Stromal cell of bone marrow (primary cell): ENCODE results near the gene GPR27.

Experiments
- DNase-seq: peaks from one replicate; pipeline ENCODE4 v3.0.0-alpha.2; 2012; ENCODE audit warnings: low read depth

GPR27 gene

GRCh38 chr3:71733319-71733718 is 20.3 kb upstream of the GPR27 start:
- no peak for DNase-seq

DNA sequence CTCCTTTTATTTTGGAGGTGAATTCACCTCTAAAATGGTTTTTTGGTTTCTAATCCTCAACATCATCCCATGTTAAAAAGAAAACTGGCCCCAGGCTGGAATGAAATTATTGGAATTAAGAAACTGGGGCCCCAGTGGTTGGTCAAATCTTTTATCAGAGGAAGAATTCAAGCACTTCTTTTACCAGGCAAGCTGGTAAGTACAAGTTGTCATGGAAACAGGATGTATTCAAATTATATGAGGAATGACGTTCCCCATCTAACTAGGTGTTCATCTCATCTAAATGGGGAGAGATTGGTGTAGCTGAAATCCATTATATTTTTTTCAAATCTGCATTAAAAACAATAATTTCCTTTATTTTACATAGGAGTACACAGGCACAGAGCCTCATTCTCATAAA is 18.8 kb upstream of the GPR27 start:
- no peak for DNase-seq

- no peak for DNase-seq
Observed at GRCh38 chr3:71742621-71743020, 11.0 kb upstream of the GPR27 start.

GRCh38 chr3:71744738-71745137 is 8.9 kb upstream of the GPR27 start:
- no peak for DNase-seq

DNA sequence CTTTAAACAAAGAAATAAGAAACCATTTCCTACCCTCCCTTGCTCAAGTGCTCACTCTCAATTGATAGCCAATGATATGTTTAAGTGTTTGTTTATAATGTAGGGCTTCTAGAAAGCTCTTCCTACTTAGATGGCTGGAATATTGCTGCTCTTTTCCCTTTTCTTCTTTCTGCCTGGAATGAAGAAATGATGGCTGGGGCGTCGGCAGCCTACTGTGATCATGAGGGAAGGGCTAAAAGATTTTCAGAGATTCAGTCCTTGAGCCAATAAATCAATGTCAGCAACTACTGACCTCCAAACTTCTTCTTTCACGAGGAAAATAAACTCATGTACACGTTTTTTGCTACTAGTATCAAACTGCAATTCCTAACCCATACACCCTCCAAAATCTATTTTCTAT is 2.1 kb upstream of the GPR27 start:
- DNase-seq = no peak

GRCh38 chr3:71752831-71753700 is 589 bp upstream of the GPR27 start:
- no peak for DNase-seq

DNA sequence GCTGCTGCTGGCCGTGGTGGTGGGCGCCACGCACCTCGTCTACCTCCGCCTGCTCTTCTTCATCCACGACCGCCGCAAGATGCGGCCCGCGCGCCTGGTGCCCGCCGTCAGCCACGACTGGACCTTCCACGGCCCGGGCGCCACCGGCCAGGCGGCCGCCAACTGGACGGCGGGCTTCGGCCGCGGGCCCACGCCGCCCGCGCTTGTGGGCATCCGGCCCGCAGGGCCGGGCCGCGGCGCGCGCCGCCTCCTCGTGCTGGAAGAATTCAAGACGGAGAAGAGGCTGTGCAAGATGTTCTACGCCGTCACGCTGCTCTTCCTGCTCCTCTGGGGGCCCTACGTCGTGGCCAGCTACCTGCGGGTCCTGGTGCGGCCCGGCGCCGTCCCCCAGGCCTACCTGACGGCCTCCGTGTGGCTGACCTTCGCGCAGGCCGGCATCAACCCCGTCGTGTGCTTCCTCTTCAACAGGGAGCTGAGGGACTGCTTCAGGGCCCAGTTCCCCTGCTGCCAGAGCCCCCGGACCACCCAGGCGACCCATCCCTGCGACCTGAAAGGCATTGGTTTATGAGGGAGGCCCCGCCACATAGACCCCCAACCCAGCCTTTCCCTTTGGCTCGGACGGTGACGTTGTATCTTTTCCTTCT is 1.1 kb downstream of the GPR27 start:
- no peak for DNase-seq

DNA sequence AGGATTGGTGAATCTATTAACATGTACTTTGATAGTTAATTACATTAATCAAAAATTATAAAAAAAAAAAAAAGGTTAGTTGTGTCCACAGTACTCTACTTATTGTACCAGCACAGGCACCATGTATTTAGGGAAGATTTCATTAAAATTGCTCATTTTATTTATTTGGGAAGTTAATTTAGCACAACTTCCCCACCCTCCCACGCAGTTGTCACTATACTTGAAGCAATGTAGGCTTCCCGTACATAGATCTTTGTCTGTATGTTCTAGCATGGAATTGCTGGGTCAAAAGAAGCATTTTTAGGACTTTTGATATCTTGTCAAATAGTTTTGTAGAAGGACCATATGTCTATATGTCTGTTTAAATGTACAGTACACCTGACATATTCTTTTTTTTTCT is 4.4 kb downstream of the GPR27 start:
- no peak for DNase-seq

DNA sequence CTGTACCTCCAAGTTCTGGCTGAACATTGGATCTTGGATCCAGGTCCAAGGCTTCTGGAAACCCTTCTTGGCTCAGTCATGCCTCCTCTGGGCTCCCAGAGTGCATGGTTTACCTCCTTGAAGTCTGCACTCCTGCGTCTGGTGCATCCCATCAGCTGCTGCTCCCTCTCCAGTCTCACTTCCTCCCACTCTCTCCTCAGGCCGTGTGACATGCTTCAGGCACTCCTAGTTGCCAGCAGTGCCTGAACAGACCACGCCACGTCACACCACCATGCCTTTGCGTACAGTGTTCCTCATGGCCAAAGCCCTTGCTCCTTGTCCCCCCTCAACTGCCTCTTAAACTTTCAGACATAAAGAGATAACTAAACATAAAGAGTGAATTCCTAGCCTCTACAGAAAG is 5.7 kb downstream of the GPR27 start:
- DNase-seq = no peak

DNA sequence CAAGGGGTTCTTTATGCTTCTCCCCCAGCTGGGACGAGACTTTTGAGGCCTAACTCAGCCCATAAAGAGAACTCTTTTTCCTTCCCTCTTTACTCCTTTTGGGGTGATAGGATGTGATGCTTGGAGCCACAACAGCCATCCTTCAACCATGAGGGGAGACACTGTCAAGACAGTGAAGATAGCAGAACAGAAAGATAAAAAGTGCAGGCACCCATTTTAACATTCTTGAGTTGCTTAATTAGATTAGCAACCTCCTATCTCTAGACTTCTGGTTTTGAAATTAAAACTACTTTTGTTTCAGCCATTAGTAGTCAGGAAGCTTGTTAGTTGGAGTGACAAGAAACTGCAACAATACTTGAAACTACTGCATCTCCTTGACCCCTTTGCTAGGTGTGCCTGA is 6.5 kb downstream of the GPR27 start:
- DNase-seq = no peak

DNA sequence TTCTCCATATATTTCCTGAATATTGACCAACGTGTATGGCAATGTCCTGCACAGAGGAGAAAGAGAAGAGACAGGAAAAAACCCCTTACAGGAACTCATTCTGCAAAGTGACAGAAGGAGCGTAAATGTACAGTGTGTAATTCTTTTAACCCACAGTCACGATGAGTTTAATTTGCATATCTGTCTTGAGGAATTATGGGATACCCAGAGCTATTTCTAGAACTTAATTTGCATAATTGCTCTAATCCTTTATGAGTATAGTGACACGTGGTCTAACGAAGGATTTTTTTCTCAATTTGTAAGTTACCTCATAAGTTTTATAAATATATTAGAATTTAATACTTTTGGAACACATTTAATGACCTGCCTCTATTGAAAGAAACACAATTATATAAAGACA is 9.8 kb downstream of the GPR27 start:
- DNase-seq = no peak

- DNase-seq = no peak
Observed at GRCh38 chr3:71771126-71771525, 17.5 kb downstream of the GPR27 start.

DNA sequence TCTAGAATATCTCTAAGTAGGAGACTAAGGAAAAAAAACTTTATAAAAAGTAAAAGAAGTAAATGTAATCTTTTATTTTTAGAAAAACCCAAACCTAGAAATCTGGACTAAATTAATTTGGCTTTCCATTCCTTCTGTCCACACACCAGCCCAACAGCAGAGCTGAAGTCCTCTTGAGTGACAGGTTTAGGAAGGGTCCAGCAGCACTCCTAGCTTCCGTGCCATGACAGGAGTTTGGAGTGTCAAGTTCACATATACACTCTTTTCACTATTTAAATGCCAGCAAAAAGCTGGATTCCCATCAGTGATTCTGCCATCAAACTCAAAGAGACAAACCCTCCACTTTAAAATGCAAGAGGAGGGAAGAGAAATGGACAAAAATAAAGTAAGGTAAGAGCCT is 18.2 kb downstream of the GPR27 start:
- no peak for DNase-seq

DNA sequence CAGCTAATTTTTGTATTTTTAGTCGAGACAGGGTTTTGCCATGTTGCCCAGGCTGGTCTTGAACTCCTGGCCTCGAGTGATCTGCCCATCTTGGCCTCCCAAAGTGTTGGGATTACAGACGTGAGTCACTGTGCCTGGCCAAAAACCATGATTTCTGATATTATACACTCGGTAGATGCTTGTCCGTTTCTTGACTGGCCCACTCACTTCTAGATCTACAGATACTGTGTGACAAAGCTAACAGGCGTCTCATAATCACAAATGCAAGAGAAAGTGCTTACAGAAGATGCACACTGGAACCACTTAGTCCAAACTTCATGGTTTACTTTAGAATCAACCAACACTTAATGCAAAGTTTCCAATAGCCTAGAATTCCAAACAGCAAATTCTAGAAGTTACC is 22.9 kb downstream of the GPR27 start:
- no peak for DNase-seq

GRCh38 chr3:71778353-71778752 is 24.7 kb downstream of the GPR27 start:
- DNase-seq = no peak

GRCh38 chr3:71779674-71780377 is 26.2 kb downstream of the GPR27 start:
- DNase-seq = no peak

DNA sequence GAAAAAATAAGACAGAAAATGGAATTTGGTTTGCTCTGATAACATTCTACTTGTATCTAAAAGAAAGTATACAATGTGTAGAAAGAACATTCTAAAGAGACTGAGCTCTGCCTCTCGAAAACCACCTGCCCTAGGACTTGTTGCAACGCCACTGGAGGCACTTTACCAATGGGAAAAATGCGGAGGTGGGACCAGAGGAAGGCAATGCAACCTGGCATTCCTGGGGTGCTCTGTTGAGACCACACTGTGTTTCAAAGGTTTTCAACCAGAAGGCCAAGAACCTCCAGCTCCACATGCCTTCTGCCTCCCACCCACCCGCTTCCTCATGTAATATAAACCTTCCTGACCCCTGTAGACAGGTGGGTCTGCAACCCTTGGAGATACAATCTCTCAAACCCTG is 26.8 kb downstream of the GPR27 start:
- DNase-seq = no peak

DNA sequence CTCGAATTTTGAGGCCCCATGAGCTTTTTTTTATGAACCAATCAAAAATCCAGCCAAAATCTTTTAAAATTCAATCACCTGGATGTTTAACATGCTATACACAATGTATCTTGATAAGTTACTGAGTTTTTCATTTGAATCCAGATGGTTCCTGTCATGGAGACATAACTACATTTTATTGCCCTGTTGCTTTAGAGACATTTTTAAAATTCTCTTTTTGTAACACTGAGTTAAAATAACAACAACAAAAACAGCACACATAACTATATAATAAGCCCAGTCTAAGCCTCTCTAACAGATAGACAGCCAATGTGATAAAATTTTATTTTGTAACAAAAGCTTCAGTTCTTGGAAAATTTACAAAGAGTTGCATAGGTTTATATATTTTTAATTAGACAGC is 29.5 kb downstream of the GPR27 start:
- DNase-seq = no peak

DNA sequence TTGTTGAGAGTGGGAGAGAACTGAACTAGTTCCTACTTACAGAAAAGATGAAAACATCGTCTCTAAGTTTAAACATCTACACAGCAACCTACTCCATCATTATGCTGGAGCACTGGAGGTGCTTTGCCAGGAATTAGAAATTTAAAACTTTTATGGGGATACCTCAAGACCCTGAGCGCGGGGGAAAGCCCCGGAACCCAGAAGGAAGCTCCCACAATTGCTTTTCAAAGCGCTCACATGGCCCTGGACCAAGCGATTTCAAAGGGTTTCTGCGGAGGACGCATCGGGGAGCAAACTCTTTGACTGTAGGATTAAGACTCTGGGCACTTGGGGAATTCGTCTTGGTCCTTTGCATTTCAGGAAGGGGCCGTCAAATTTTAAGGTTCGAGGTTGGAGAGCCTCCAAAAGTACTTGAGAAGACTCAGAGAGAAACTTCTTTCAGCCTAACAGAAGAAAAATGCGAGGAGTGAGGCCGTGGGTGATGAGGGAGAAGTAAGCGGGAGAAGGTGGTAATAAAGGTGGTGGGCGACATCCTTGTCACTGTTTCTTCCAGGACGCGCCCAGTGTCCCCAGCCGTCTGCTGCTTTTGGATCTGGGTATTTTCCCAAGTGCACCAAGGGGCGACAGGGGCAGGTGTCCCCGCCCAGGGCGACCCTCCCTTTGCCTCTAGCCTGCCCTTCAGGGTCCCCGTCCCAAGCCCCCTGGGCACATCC is 30.7 kb downstream of the GPR27 start:
- no peak for DNase-seq

- no peak for DNase-seq
Observed at GRCh38 chr3:71784914-71785531, 31.4 kb downstream of the GPR27 start, which contains the start of gene PROK2. Gene PROK2, minus strand, starts transcription at chr3:71785148. Its CDS starts 96 bp downstream, at chr3:71785052.

DNA sequence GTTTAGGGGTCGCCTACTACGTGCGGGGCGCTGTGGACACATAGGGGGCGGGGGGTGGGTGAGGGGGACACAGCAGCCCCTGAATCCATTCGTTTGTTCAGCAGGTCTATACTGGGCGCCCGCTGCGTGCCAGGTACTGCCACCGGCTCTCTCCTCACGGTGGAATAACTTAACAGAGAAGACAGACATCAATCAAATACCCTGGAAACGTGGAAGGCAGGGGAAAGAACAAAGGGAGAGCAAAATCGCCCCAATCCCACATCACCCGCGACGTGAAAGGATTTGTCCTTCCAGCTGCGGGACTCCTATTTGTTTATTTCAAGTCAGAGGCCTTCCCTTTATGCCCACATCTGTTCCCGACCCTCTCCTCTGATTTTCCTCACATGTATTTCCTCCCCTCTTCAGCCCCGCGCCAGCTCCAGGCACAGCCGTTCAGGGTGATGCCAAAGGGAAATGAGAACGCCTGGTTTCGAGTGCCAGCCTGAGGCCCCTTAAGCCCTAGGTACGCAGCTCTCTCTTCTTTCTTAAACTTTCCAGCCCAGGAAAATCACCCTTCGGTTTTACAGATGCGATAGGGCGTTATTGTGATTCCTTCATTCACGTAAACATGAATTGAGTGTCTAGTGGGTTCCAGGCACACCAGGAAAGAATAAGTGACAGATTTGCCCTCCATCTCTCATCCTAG is 32.0 kb downstream of the GPR27 start:
- no peak for DNase-seq
